OCI-LY7 (cell line): ENCODE data around the gene CORO7. TPM values are rescaled to one million over a fixed set of nuclear protein-coding genes. Genes with fewer than 3 reads are reported as not detected.

Experiments used
- BruUV-seq: library from RNA; stranded (reverse); fragments of 400-500 nt; replicated peaks from 2 replicates; lab custom pipeline; 2021; lab: Mats Ljungman, UMichigan
- CTCF ChIA-PET: fragments of 300-600 bp; sonication (Branson Sonifier 250); formaldehyde crosslinking; loops from one replicate; lab custom pipeline; 2022; ENCODE audit warnings: antibody characterized with exemption; ENCODE audit not compliant: unreplicated experiment; lab: Charles Lee
- POLR2A ChIA-PET: fragments of 300-600 bp; sonication (Branson Sonifier 250); formaldehyde crosslinking; loops from one replicate; lab custom pipeline; 2022; ENCODE audit warnings: antibody characterized with exemption; lab: Charles Lee
- DNase-seq: peaks from one replicate; pipeline ENCODE4 v3.0.0-alpha.2; 2015; ENCODE audit warnings: low spot score
- H2AFZ ChIP-seq: fragments of 200-600 bp; sonication (generic), shearing (Covaris generic); 2 replicates; pipeline ENCODE4 v1.6.1; 2014; ENCODE audit warnings: mild to moderate bottlenecking, antibody characterized with exemption, low read length, moderate library complexity
- H3K27ac ChIP-seq: fragments of 200-600 bp; sonication (generic); 2 replicates; pipeline ENCODE4 v1.5.1; 2014; ENCODE audit warnings: mixed run types, low read depth, mild to moderate bottlenecking, moderate library complexity, low read length, inconsistent platforms; ENCODE audit not compliant: poor library complexity, severe bottlenecking
- H3K36me3 ChIP-seq: fragments of 200-600 bp; sonication (generic); 2 replicates; pipeline ENCODE4 v1.6.1; 2014; ENCODE audit warnings: mild to moderate bottlenecking, antibody characterized with exemption, low read length, moderate library complexity, mixed read lengths; ENCODE audit not compliant: insufficient read depth
- H3K4me1 ChIP-seq: fragments of 200-600 bp; sonication (generic); 2 replicates; pipeline ENCODE4 v1.5.1; 2014; ENCODE audit warnings: mild to moderate bottlenecking, low read length; ENCODE audit not compliant: insufficient read depth, poor library complexity, severe bottlenecking
- H3K4me2 ChIP-seq: fragments of 200-600 bp; sonication (generic); 2 replicates; pipeline ENCODE4 v1.6.1; 2014; ENCODE audit warnings: mild to moderate bottlenecking, low read length
- H3K4me3 ChIP-seq: fragments of 200-600 bp; sonication (generic); 2 replicates; pipeline ENCODE4 v1.5.1; 2014; ENCODE audit warnings: mild to moderate bottlenecking, low read depth, low read length; ENCODE audit not compliant: poor library complexity, severe bottlenecking
- H3K79me2 ChIP-seq: fragments of 200-600 bp; sonication (generic); 2 replicates; pipeline ENCODE4 v1.6.1; 2016; ENCODE audit warnings: low read depth, mild to moderate bottlenecking, low read length, moderate library complexity, mixed read lengths; ENCODE audit not compliant: insufficient read depth
- H3K9me2 ChIP-seq: fragments of 200-600 bp; sonication (generic); 2 replicates; pipeline ENCODE4 v1.6.1; 2016; ENCODE audit warnings: mild to moderate bottlenecking, low read length, mixed read lengths; ENCODE audit not compliant: insufficient read depth
- H3K9me3 ChIP-seq: fragments of 200-600 bp; sonication (generic); 2 replicates; pipeline ENCODE4 v1.6.1; 2014; ENCODE audit warnings: mild to moderate bottlenecking, mixed run types, low read length, mixed read lengths
- H4K20me1 ChIP-seq: fragments of 200-600 bp; sonication (generic); 2 replicates; pipeline ENCODE4 v1.6.1; 2014; ENCODE audit warnings: mild to moderate bottlenecking, antibody characterized with exemption, low read length, moderate library complexity, mixed read lengths; ENCODE audit not compliant: insufficient read depth
- CTCF ChIP-seq: fragments of 200-600 bp; sonication (generic); conservative IDR thresholded peaks from 2 replicates; pipeline ENCODE4 v1.5.1; 2014; ENCODE audit warnings: mild to moderate bottlenecking, antibody characterized with exemption, low read length, moderate library complexity, mixed read lengths
- EZH2phosphoT487 ChIP-seq: fragments of 200-600 bp; sonication (generic); IDR thresholded peaks from 2 replicates; pipeline ENCODE4 v1.6.1; 2018; ENCODE audit warnings: low read depth, borderline replicate concordance, mild to moderate bottlenecking, mixed run types, antibody characterized with exemption, low read length, moderate library complexity, mixed read lengths
- intact Hi-C: fragments of 100-400 bp; cut with micrococcal nuclease; formaldehyde crosslinking; loops from one replicate; pipeline ENCODE4 v1.10.0; 2022; ENCODE audit not compliant: unreplicated experiment
- total RNA-seq, 2 experiments: library from RNA; depleted of rRNA in 1 of 2; stranded (reverse); fragments of >200 nt in 1 of 2; shearing (Covaris generic) in 1 of 2; gene quantifications; 2 replicates each; pipeline ENCODE4 v1.2.3, GENCODE V29; 2014 to 2022

The CORO7 gene
- total RNA-seq, 2 experiments from 2014 or later, result 77.2 to 112 TPM

- H3K4me2 ChIP-seq, result no peak overlapping the region; the same call in 1 of the 2 replicates
- H3K9me2 ChIP-seq, result no peaks in the 10 kb centered on the region
- CTCF ChIA-PET, result no interaction called here
- POLR2A ChIA-PET, result no interaction called here
- no peaks in the 10 kb centered on the region for H3K79me2 ChIP-seq
- H3K4me1 ChIP-seq, result peaks cover 13% of the 10 kb centered on the region
- H3K4me3 ChIP-seq, result no peak overlapping the region
- DNase-seq, result no peak
- intact Hi-C loops, result no loop called here
- H4K20me1 ChIP-seq, result no peaks in the 10 kb centered on the region
- BruUV-seq, result no TSS peak
- no peak overlapping the region for H3K27ac ChIP-seq
- H2AFZ ChIP-seq, result no peak overlapping the region
- TF ChIP-seq EZH2phosphoT487 (no peak), CTCF (no peak)
- no peaks in the 10 kb centered on the region for H3K9me3 ChIP-seq
- no peaks in the 10 kb centered on the region for H3K36me3 ChIP-seq
These were observed 100.1 kb downstream of the CORO7 start for GRCh38 chr16:4316108-4316863.

DNA sequence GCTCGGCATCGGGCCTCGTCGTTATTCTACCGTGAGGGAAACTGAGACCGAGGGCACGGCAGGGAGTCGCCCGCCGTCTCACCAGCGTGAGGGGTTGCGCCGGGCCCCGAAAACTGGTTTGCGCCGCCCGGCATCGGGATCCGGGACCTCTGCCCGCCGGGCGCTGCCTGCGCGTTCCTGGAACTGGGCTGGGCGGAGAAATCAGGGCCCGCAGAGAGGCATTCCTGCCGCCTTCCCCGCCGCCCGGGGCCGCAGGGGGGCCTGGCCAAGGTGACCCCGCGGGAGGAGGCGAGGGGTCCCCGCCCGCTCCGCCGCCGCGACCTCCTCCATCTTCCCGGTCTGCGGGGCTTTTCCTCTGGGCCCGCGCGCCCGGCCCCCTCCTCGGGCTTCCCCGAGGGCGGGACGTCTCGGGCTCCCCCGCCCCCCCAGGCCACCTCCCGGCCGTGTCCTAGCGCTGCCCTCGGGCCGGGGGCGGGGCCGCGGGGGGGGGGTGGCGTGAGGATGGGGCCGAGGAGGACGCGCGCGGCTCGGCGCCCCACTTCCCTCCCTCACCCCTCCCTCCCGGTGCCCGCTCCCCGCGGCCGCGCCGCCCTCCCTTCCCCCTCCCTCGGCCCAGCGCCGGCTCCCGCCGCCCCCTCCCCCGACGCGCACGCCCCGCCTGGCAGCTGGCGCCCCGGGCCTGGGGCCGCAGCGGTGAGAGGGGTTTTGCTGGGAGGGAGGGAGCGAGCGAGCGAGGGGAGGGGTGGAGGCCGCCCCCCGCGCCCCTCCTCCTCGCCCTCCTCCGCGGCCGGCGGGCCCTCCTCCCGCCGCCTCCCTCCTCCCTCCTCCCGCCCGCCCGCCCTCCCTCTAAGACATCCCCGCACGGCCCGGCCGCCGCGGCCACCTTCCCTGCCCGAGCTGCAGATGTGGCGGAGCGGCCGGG lies 100.9 kb downstream of the CORO7 start, which contains the start of gene GLIS2:
TSS of gene GLIS2 (plus strand) at position 882 of the 922 bp plus-strand sequence. CDS start 16,214 bp downstream, outside the sequence.
- BruUV-seq, result no TSS peak
- H2AFZ ChIP-seq, result no peak within 1 kb of the TSS
- CTCF ChIA-PET, result no interaction called here
- intact Hi-C loops, result no loop called here
- TF ChIP-seq CTCF, result no peak
- TF ChIP-seq EZH2phosphoT487, result no peak
- peak within 1 kb of the TSS; percentile 63; the same call in 1 of the 2 replicates for H3K4me2 ChIP-seq
- H3K9me2 ChIP-seq, result no peaks in the 10 kb centered on the region
- no peaks in the 10 kb centered on the region for H3K36me3 ChIP-seq
- H4K20me1 ChIP-seq, result no peaks in the 10 kb centered on the region
- no peak within 1 kb of the TSS for H3K27ac ChIP-seq
- no peaks in the 10 kb centered on the region for H3K79me2 ChIP-seq
- POLR2A ChIA-PET, result no interaction called here
- H3K4me1 ChIP-seq, result peaks cover 13% of the 10 kb centered on the region
- peak; percentile 19 for DNase-seq
- no peaks in the 10 kb centered on the region for H3K9me3 ChIP-seq
- peak within 1 kb of the TSS; percentile 48 for H3K4me3 ChIP-seq
